Chondrocyte (in vitro differentiated cells): Measurements from ENCODE around the gene COL12A1. TPM values are rescaled to one million over a fixed set of nuclear protein-coding genes. Genes with fewer than 3 reads are reported as not detected.

ENCODE experiments used
- DNase-seq: peaks from one replicate; pipeline ENCODE4 v3.0.0; 2021; ENCODE audit warnings: mixed read lengths, low spot score
- H3K27ac Mint-ChIP-seq: one replicate; pipeline ENCODE4 v1.8.0; 2021; ENCODE audit warnings: mild to moderate bottlenecking, moderate library complexity, mixed read lengths; ENCODE audit not compliant: unreplicated experiment
- H3K27me3 Mint-ChIP-seq: 2 replicates; pipeline ENCODE4 v1.8.0; 2021; ENCODE audit warnings: low read depth, mixed read lengths
- H3K36me3 Mint-ChIP-seq: 2 replicates; pipeline ENCODE4 v1.8.0; 2021; ENCODE audit warnings: low read depth, mixed read lengths
- H3K4me1 Mint-ChIP-seq: 2 replicates; pipeline ENCODE4 v1.8.0; 2021; ENCODE audit warnings: low read depth, mild to moderate bottlenecking, mixed read lengths
- H3K4me3 Mint-ChIP-seq: one replicate; pipeline ENCODE4 v1.8.0; 2021; ENCODE audit warnings: mild to moderate bottlenecking, moderate library complexity, mixed read lengths; ENCODE audit not compliant: unreplicated experiment
- H3K9me3 Mint-ChIP-seq: 2 replicates; pipeline ENCODE4 v1.8.0; 2021; ENCODE audit warnings: low read depth, mixed read lengths
- CTCF ChIP-seq: fragments of 200-600 bp; sonication (generic); IDR thresholded peaks from 2 replicates; pipeline ENCODE4 v1.5.0; 2021; ENCODE audit warnings: antibody characterized with exemption, mild to moderate bottlenecking, moderate library complexity
- long read RNA-seq: library from polyadenylated mRNA; stranded (forward); transcript quantifications from one replicate; pipeline ENCODE4 v2.0.0, GENCODE V29; 2021
- total RNA-seq: library from RNA; stranded (reverse); gene quantifications from 3 replicates; pipeline ENCODE4 v1.2.1, GENCODE V29; 2021

COL12A1 gene
- total RNA-seq, result 1,995 to 2,753 TPM (median 2,073 TPM) in 3 replicates
- long read RNA-seq, full-length matches to known transcripts, result 33 of 674 reads
- long read RNA-seq, partial matches to known transcripts, result 546 of 674 reads
- long read RNA-seq, other reads (novel, unspliced or antisense), result 95 of 674 reads

- Mint-ChIP-seq H3K27me3 (no peaks in the 10 kb centered on the region), H3K36me3 (peaks cover 27% of the 10 kb centered on the region), H3K4me3 (peak within 1 kb of the TSS; percentile 95), H3K4me1 (peaks cover 66% of the 10 kb centered on the region), H3K9me3 (no peaks in the 10 kb centered on the region), H3K27ac (peak within 1 kb of the TSS; percentile 99)
- TF ChIP-seq CTCF, result peak; percentile 55
- DNase-seq, result peak; percentile 99
Observed at GRCh38 chr6:75205776-75206575, at the start of gene COL12A1. Gene COL12A1, minus strand, starts transcription at chr6:75206053. Its CDS starts 3,261 bp downstream, at chr6:75202792.

- H3K4me3 Mint-ChIP-seq, result no peak overlapping the region
- H3K27ac Mint-ChIP-seq, result no peak overlapping the region
- no peaks in the 10 kb centered on the region for H3K27me3 Mint-ChIP-seq
Observed at GRCh38 chr6:75250552-75250951, 44.7 kb upstream of the COL12A1 start.

GRCh38 chr6:75249837-75250236 lies 44.0 kb upstream of the COL12A1 start:
- no peak overlapping the region for H3K4me3 Mint-ChIP-seq
- DNase-seq, result no peak
- H3K9me3 Mint-ChIP-seq, result no peaks in the 10 kb centered on the region
- no peak overlapping the region for H3K27ac Mint-ChIP-seq
- H3K36me3 Mint-ChIP-seq, result peaks cover 11% of the 10 kb centered on the region
- H3K4me1 Mint-ChIP-seq, result peaks cover 9% of the 10 kb centered on the region
- TF ChIP-seq CTCF, result no peak
- no peaks in the 10 kb centered on the region for H3K27me3 Mint-ChIP-seq

More at GRCh38 chr6:75250552-75250951, 44.7 kb upstream of the COL12A1 start:
- H3K36me3 Mint-ChIP-seq, result peaks cover 12% of the 10 kb centered on the region
- peaks cover 4% of the 10 kb centered on the region for H3K4me1 Mint-ChIP-seq
- no peak for DNase-seq
- no peaks in the 10 kb centered on the region for H3K9me3 Mint-ChIP-seq
- TF ChIP-seq CTCF, result no peak

- H3K4me1 Mint-ChIP-seq, result peaks cover 25% of the 10 kb centered on the region
Observed at GRCh38 chr6:75246386-75246785, 40.5 kb upstream of the COL12A1 start.

More at GRCh38 chr6:75246386-75246785, 40.5 kb upstream of the COL12A1 start:
- no peaks in the 10 kb centered on the region for H3K9me3 Mint-ChIP-seq
- DNase-seq, result no peak
- no peak overlapping the region for H3K4me3 Mint-ChIP-seq
- H3K27ac Mint-ChIP-seq, result no peak overlapping the region
- TF ChIP-seq CTCF, result no peak
- H3K36me3 Mint-ChIP-seq, result peaks cover 4% of the 10 kb centered on the region
- H3K27me3 Mint-ChIP-seq, result no peaks in the 10 kb centered on the region
